HG02571 (cell line): ENCODE results near the gene FCSK.
A peak's percentile ranks its signal among the peaks of the same experiment; 100 is the strongest.
"Not testable (repeated sequence)": the region's sequence is repeated elsewhere in the genome, so short reads cannot be mapped to it uniquely, and the experiment has no call there.

ENCODE experiments used
- ATAC-seq: cut with Tn5 transposase; IDR thresholded peaks from one replicate; pipeline ENCODE4 v1.9.1; 2021; ENCODE audit warnings: mild to moderate bottlenecking, moderate library complexity; ENCODE audit not compliant: unreplicated experiment

Gene FCSK

DNA sequence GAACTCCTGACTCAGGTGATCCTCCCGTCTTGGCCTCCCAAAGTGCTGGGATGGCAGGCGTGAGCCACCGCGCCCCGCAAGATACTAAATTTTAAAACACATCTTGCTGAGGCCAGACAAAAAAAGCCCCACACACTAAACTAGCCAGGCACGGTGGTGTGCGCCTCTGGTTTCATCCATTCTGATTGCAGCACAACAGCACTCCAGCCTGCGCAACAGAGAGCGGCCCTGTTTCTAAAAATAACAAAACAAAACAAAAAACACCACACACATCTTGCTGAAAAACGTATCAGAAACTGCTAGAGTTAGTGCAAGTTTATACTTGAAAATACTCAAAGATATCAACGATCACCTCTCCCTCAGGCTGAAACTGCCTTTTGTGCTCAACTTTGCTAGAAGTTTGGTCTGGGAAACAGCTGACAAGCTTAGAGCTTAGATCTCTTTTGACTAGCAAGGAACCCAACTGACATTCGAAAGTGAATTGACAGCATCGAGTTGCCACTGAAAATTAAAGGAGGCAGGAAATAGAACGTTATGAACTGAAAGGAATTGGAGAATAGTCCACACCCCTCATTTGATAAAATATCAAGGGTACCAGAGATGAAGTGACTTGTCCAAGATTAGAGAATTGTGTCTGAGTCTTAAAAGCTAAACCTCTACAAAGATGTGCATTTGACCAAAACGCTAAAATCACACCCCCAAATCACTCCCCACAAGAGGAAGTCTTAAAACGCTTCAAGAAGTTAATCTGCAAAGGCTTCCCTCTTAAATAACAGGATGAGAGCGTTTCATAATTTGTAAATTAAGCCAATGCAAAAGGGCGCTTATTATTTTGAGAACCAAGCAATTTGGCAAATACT, 68.1 kb downstream of the FCSK start:
- ATAC-seq, result no peak

DNA sequence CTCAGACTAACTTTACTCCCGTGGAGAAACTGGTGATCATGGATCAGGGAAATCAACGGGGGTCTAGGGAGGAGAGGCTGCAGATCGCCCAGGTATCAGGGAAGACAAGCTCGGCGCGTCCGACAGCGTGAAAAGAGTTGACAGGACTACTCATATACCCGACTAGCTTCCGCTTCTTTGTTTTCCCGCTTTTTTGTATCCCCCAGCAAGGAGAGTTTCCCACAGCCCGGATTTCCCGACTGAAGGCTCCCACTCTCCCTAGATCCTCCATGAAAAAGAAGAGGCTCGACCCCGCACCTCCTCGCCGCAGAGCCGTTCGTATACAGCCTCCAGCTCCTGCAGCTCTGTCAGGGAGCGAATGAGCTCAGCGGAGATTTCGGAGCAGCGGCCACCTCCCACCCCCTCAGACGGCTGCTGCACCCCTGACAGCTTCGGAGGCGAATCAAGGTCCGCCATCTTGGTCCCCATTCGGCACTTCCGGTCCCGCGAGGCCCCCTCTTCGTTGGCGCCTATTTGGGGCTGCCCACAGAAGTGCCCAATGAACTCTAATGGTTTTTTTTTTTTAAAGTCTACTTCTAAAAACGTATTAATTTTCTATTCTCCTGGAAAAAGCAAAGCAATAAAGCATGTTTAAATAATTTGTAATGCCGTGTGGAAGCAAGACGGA, 68.8 kb downstream of the FCSK start, which contains the start of gene COG4:
TSS of gene COG4 (minus strand) at position 479 of the 667 bp plus-strand sequence. CDS start at position 468, 11 bp downstream.
- no peak for ATAC-seq

DNA sequence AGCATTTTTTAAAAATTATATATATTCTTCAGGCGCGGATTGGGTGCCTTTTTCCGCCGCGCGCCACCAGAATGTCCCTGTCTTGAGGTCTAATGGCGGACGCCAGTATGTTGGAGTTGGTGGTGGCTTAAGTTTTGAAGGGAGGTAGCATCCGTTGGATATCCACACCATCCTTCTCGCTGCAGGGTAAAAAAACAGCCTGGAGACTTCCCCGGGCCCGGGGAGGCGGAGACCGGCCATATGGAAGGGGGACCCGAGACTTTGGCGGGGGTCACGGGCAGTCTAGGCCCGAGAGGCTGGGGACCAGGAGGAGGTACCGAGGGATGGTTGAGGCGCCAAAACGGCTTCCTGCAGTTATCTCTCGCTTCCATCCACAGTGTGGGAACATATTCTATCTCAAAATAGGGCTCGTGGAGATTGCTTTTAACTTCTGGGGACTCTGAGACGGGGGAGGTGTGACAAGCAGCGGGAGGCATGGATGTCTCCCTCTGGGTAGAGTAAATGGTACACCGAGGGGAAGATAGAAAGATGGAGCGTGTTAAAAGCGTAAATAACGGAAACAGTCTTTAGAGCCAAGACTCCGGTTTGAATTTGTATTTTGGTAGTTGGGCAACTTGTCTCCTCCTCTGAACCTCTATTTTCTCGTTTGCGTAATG, 69.5 kb downstream of the FCSK start, which contains the start of gene SF3B3:
TSS of gene SF3B3 (plus strand) at position 74 of the 656 bp plus-strand sequence. CDS start 2,841 bp downstream, outside the sequence.
- ATAC-seq, result peak; percentile 54

DNA sequence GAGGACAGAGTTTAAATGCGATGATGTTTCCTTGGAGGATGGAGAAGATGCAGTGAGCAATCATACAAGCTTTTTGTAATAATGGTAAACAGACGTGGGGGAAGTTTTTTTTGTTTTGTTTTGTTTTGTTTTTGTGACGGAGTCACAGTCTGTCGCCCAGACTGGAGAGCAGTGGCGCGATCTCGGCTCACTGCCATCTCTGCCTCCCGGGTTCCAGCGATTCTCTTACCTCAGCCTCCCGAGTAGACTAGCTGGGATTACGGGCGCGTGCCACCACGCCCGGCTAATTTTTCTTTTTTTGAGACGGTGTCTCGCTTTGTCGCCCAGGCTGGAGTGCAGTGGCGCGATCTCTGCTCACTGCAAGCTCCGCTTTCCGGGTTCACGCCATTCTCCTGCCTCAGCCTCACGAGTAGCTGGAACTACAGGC, 70.0 kb downstream of the FCSK start:
- not testable (repeated sequence) for ATAC-seq

DNA sequence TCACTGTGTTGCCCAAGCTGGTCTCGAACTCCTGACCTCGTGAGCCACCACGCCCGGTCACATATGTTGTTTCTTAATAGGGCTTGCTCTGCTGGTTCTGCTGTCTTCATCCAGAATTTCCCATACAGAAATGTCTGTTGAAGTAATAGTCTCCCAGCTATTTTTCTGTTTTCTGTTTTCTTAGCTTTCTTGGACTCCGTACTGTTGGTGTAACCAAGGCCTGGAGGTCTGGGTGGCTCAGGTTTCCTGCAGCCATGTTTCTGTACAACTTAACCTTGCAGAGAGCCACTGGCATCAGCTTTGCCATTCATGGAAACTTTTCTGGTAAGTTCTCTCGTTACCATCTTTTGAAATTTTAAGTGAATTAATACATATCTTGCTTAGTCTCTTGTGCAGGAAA, 72.0 kb downstream of the FCSK start:
- no peak for ATAC-seq

DNA sequence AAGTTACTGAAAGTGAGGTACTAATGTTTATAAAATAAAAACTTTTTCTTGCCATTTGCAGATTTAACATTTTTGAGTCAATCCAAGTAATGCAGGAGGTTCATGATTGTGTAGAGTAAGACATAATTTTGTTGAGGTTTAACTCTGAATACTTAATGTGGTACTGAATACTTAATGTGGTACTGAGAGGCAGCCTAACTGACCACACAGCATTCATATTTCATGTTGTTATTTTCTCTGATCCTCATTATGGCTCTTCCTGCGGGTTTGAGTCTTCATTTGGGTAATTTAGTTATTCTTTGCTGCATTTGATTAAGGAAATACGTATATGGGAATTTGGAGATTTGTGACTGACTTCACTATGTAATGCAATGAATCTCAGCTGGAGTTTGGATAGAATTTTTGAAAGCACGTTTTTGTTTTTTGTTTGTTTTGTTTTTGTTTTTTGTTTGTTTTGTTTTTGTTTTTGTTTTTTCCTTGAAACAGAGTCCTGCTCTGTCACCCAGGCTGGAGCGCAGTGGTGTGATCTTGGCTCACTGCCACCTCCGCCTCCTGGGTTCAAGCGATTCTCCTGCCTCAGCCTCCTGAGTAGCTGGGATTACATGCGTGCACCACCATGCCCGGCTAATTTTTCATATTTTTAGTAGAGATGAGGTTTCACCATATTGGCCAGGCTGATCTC, 73.1 kb downstream of the FCSK start:
- no peak for ATAC-seq

DNA sequence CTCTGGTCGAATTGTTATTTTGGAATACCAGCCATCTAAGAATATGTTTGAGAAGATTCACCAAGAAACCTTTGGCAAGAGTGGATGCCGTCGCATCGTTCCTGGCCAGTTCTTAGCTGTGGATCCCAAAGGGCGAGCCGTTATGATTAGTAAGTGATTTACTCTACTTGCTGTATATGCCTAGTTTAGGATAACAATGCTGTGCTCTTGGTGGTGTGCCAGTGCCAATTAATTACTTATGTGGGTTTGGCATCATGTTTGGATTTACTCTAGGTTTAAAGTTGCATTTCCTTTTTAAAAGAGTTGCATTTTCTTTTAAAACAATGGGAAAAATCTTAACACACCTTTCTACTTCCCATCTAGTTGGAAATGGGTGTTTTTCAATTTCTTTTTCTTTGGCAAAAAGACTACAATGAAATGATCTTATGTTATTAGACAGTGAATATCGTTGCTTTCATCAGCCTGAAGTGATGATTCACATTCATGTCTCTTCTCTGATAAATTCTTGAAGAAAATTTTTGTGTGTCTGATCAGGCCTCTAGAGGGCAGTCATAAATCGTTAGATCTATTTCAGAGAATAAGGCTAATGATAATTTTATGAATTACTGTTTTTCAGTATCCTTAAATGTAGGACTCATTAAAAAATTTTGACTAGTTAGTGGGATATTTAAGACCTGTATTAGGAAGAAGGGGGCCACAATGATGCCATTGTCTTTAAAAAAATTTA, 74.8 kb downstream of the FCSK start:
- ATAC-seq, result no peak
